Trophoblast cell (in vitro differentiated cells and primary cell): ENCODE results near the gene DMXL2.

Experiments used
- DNase-seq, 2 donors: peaks; one replicate each; pipeline ENCODE4 v3.0.0-alpha.2; 2016
- H2AFZ ChIP-seq: 2 replicates; pipeline ENCODE4 v1.6.1; 2013; ENCODE audit warnings: low read length, moderate library complexity, mild to moderate bottlenecking; ENCODE audit not compliant: insufficient read depth, poor library complexity
- H2AK5ac ChIP-seq: 2 replicates; pipeline ENCODE4 v1.6.1; 2013; ENCODE audit warnings: mild to moderate bottlenecking, low read length
- H2BK120ac ChIP-seq: 2 replicates; pipeline ENCODE4 v1.6.1; 2013; ENCODE audit warnings: low read length, mild to moderate bottlenecking, moderate library complexity; ENCODE audit not compliant: insufficient read depth, poor library complexity
- H2BK12ac ChIP-seq: 2 replicates; pipeline ENCODE4 v1.6.1; 2013; ENCODE audit warnings: mild to moderate bottlenecking, low read length, moderate library complexity
- H2BK5ac ChIP-seq: 2 replicates; pipeline ENCODE4 v1.6.1; 2013; ENCODE audit warnings: low read length, low read depth, moderate library complexity, mild to moderate bottlenecking; ENCODE audit not compliant: poor library complexity
- H3K14ac ChIP-seq: 2 replicates; pipeline ENCODE4 v1.6.1; 2013; ENCODE audit warnings: mild to moderate bottlenecking, low read length
- H3K18ac ChIP-seq: 2 replicates; pipeline ENCODE4 v1.6.1; 2013; ENCODE audit warnings: mild to moderate bottlenecking, low read length
- H3K23ac ChIP-seq: 2 replicates; pipeline ENCODE4 v1.6.1; 2013; ENCODE audit warnings: low read length
- H3K27ac ChIP-seq: 2 replicates; pipeline ENCODE4 v1.5.1; 2013; ENCODE audit warnings: low read depth, mild to moderate bottlenecking, inconsistent platforms, low read length, moderate library complexity
- H3K27me3 ChIP-seq: 2 replicates; pipeline ENCODE4 v1.6.1; 2013; ENCODE audit warnings: inconsistent platforms, mild to moderate bottlenecking, low read length, moderate library complexity; ENCODE audit not compliant: insufficient read depth
- H3K36me3 ChIP-seq, 2 experiments: 1 replicate in 1 of 2; 2 replicates in 1 of 2; pipeline ENCODE4 v1.6.1; 2013; ENCODE audit warnings: low read length in 2 of 2, mild to moderate bottlenecking in 2 of 2, moderate library complexity in 1 of 2; ENCODE audit not compliant: insufficient read depth in 2 of 2, control insufficient read depth in 1 of 2
- H3K4ac ChIP-seq: 2 replicates; pipeline ENCODE4 v1.6.1; 2013; ENCODE audit warnings: low read depth, mild to moderate bottlenecking, low read length, moderate library complexity
- H3K4me1 ChIP-seq, 2 experiments: 1 replicate in 1 of 2; 2 replicates in 1 of 2; pipeline ENCODE4 v1.6.1; 2013; ENCODE audit warnings: low read length in 2 of 2, mild to moderate bottlenecking in 2 of 2, moderate library complexity in 1 of 2; ENCODE audit not compliant: insufficient read depth in 2 of 2, control insufficient read depth in 1 of 2
- H3K4me2 ChIP-seq: 2 replicates; pipeline ENCODE4 v1.6.1; 2013; ENCODE audit warnings: inconsistent platforms, mild to moderate bottlenecking, low read length, moderate library complexity
- H3K4me3 ChIP-seq: 2 replicates; pipeline ENCODE4 v1.5.1; 2013; ENCODE audit warnings: mild to moderate bottlenecking, low read depth, low read length, inconsistent platforms
- H3K79me1 ChIP-seq: one replicate; pipeline ENCODE4 v1.6.1; 2013; ENCODE audit warnings: low read length
- H3K79me2 ChIP-seq: 2 replicates; pipeline ENCODE4 v1.6.1; 2013; ENCODE audit warnings: low read length, mild to moderate bottlenecking; ENCODE audit not compliant: control insufficient read depth, insufficient read depth, poor library complexity
- H3K9ac ChIP-seq: 2 replicates; pipeline ENCODE4 v1.6.1; 2013; ENCODE audit warnings: mild to moderate bottlenecking, low read length
- H3K9me3 ChIP-seq: 2 replicates; pipeline ENCODE4 v1.6.1; 2013; ENCODE audit warnings: low read depth, mild to moderate bottlenecking, control low read depth, inconsistent platforms, low read length; ENCODE audit not compliant: insufficient read depth
- H4K12ac ChIP-seq: 2 replicates; pipeline ENCODE4 v1.6.1; 2013; ENCODE audit warnings: low read depth, mild to moderate bottlenecking, low read length, moderate library complexity
- H4K8ac ChIP-seq: 2 replicates; pipeline ENCODE4 v1.6.1; 2013; ENCODE audit warnings: low read depth, mild to moderate bottlenecking, low read length, moderate library complexity
- H4K91ac ChIP-seq: one replicate; pipeline ENCODE4 v1.6.1; 2013; ENCODE audit warnings: low read depth, mild to moderate bottlenecking, low read length, moderate library complexity
- WGBS: extraction: QIAGEN DNeasy Blood & Tissue Kit; methylation state at CpG from one replicate; pipeline ENCODE4 v1.1.7; 2013; ENCODE audit warnings: missing lambda C conversion rate; ENCODE audit not compliant: insufficient read length, insufficient coverage; ENCODE audit errors: extremely low coverage; 5-methylcytosine and 5-hydroxymethylcytosine counted together

Gene DMXL2

DNA sequence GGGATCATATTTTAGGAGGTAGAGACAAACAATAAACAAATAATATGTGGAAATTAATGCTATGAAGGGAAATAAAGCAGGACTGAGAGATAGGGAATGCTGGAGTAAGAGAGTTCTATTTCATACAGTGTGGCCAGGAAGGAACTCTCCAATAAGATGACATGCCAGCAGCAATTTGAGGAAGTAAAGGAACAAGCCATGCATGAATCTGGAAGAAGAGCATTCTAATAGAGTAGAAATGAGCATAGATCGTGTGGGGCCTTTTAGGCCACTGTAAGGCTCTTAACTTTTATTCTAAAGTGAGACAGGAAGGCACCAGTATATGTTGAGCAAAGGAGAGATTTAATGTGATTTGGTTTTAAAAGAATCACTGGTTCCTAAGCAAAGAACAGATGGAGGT, 126.3 kb downstream of the DMXL2 start:
- H4K8ac ChIP-seq, result no peak overlapping the region

DNA sequence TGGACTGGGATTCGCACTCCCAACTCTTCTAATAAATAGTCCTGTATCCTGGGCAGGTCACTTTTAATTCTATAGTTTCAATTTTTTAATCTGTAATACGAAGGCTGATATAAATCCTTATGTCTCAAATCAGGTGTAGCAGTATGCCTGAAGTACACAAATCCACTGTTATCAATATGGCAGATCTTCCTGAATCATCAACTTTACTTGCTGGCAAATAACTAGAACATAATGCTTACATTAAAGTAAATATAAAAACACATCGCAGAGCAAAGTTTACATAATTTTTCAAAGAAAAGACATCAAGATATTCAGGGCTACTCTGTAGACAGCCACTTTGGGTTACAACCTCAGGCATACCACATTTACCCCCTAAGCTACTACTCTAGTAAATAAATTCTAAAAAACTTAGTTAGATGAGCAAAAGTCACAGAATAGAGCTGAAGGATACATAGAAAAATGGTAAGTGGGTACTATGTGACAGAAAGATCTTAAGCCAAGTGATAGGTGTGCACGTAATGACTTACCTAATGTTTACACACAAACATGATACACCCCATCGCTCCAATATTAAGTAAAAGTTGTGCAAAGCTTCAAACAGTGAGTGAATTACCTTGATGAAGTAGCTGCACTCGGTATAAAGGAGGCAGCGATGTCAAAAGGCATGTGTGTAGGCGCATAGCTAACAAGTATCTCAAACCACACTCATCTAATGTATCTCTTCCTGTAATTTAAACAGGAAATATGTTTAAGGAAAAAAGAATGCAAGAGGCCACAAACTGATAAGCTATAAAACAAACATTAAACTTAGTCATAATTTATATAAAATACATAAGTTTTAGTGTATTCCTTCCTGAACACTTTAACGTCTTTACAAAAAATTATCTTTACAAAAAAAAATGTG, 127.9 kb downstream of the DMXL2 start:
- DNase-seq, result no peak
- H4K12ac ChIP-seq, result no peak overlapping the region
- H3K4me1 ChIP-seq, result no peaks in the 10 kb centered on the region
- no peak overlapping the region for H2AK5ac ChIP-seq
- H4K91ac ChIP-seq, result no peak overlapping the region
- no peaks in the 10 kb centered on the region for H3K27me3 ChIP-seq
- no peak overlapping the region for H3K4me3 ChIP-seq
- peaks cover 0 to 1% of the 10 kb centered on the region in 2 experiments for H3K36me3 ChIP-seq
- no peak overlapping the region for H2BK12ac ChIP-seq
- H3K9me3 ChIP-seq, result no peaks in the 10 kb centered on the region
- H4K8ac ChIP-seq, result no peak overlapping the region
- H3K18ac ChIP-seq, result no peak overlapping the region
- WGBS, result no CpG with 5 or more reads among the region's 9 CpGs
- no peak overlapping the region for H3K23ac ChIP-seq
- H2AFZ ChIP-seq, result no peak overlapping the region
- no peak overlapping the region for H3K4me2 ChIP-seq
- no peak overlapping the region for H2BK5ac ChIP-seq
- H3K14ac ChIP-seq, result no peak overlapping the region
- H3K4ac ChIP-seq, result no peak overlapping the region
- no peaks in the 10 kb centered on the region for H3K79me2 ChIP-seq
- H3K27ac ChIP-seq, result no peak overlapping the region
- no peak overlapping the region for H2BK120ac ChIP-seq
- H3K79me1 ChIP-seq, result no peaks in the 10 kb centered on the region
- no peak overlapping the region for H3K9ac ChIP-seq

More for the DNA sequence above, 126.3 kb downstream of the DMXL2 start:
- H3K79me2 ChIP-seq, result no peaks in the 10 kb centered on the region
- no peak overlapping the region for H3K9ac ChIP-seq
- no peak overlapping the region for H3K18ac ChIP-seq
- H4K12ac ChIP-seq, result no peak overlapping the region
- no peak overlapping the region for H3K4me3 ChIP-seq
- H2AK5ac ChIP-seq, result no peak overlapping the region
- no peak overlapping the region for H3K4me2 ChIP-seq
- H2AFZ ChIP-seq, result no peak overlapping the region
- no CpG with 5 or more reads among the region's 1 CpG for WGBS
- DNase-seq, result no peak
- no peak overlapping the region for H2BK120ac ChIP-seq
- peaks cover 0 to 1% of the 10 kb centered on the region in 2 experiments for H3K36me3 ChIP-seq
- no peak overlapping the region for H3K14ac ChIP-seq
- no peaks in the 10 kb centered on the region for H3K4me1 ChIP-seq
- no peak overlapping the region for H4K91ac ChIP-seq
- no peaks in the 10 kb centered on the region for H3K27me3 ChIP-seq
- H3K4ac ChIP-seq, result no peak overlapping the region
- H3K23ac ChIP-seq, result no peak overlapping the region
- H3K79me1 ChIP-seq, result no peaks in the 10 kb centered on the region
- no peak overlapping the region for H3K27ac ChIP-seq
- H2BK5ac ChIP-seq, result no peak overlapping the region
- H2BK12ac ChIP-seq, result no peak overlapping the region
- H3K9me3 ChIP-seq, result no peaks in the 10 kb centered on the region

DNA sequence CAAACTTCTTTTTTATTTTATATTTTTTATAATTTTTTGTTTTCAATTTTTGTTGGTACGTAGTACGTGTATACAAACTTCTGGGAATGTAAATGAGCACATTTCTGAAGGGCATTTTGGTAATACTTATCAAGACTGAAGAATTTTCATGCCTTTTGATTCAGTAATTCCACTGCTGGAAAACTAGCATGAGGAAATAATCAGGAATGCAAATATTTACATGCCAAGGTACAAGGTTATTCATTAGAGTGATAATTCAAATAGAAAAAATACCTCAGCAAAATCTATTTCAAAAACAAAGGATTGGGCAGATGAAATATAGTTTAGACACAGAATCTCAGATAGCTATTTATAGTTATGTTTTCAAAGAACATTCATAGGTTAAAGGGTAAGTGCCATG, 128.7 kb downstream of the DMXL2 start:
- no peak for DNase-seq
- Histone ChIP-seq H3K9ac (no peak overlapping the region), H3K18ac (no peak overlapping the region), H2BK120ac (no peak overlapping the region), H3K4me3 (no peak overlapping the region), H2BK5ac (no peak overlapping the region), H3K9me3 (no peaks in the 10 kb centered on the region), H3K36me3 (peaks cover 0 to 1% of the 10 kb centered on the region in 2 experiments), H3K27me3 (no peaks in the 10 kb centered on the region), H4K91ac (no peak overlapping the region), H3K27ac (no peak overlapping the region), H2AK5ac (no peak overlapping the region), H2BK12ac (no peak overlapping the region), H3K79me1 (no peaks in the 10 kb centered on the region), H3K4me1 (no peaks in the 10 kb centered on the region), H3K14ac (no peak overlapping the region), H3K23ac (no peak overlapping the region), H3K79me2 (no peaks in the 10 kb centered on the region), H3K4me2 (no peak overlapping the region), H2AFZ (no peak overlapping the region), H3K4ac (no peak overlapping the region), H4K12ac (no peak overlapping the region), H4K8ac (no peak overlapping the region)
- WGBS, result no CpG with 5 or more reads among the region's 2 CpGs

DNA sequence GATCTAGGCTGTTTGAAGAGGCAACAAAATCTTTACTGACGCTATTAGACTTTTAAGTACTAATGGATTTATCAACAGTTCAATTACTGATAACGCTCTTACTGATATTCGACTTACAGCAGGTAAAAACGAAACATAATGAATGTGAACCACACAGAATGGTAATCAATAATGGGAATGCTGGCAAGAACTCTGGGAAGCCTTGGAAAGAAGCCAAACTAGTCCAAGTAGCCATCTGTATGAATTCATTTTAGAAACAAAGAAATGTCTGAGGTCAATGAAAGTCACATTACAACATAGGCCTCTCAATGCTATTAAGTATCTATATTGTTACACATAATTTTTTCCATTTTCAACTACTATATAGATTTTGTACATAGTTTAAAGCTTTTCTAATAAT, 130.0 kb downstream of the DMXL2 start:
- no peak overlapping the region for H2AFZ ChIP-seq
- H3K4me1 ChIP-seq, result no peaks in the 10 kb centered on the region
- no peak overlapping the region for H3K27ac ChIP-seq
- H4K12ac ChIP-seq, result no peak overlapping the region
- no peak overlapping the region for H3K9ac ChIP-seq
- no CpG with 5 or more reads among the region's 4 CpGs for WGBS
- H4K8ac ChIP-seq, result no peak overlapping the region
- H3K4me3 ChIP-seq, result no peak overlapping the region
- H3K27me3 ChIP-seq, result no peaks in the 10 kb centered on the region
- H3K18ac ChIP-seq, result no peak overlapping the region
- H3K14ac ChIP-seq, result no peak overlapping the region
- H3K23ac ChIP-seq, result no peak overlapping the region
- no peak overlapping the region for H3K4me2 ChIP-seq
- no peaks in the 10 kb centered on the region for H3K36me3 ChIP-seq
- no peaks in the 10 kb centered on the region for H3K9me3 ChIP-seq
- no peak overlapping the region for H2BK12ac ChIP-seq
- no peak overlapping the region for H2AK5ac ChIP-seq
- H4K91ac ChIP-seq, result no peak overlapping the region
- no peaks in the 10 kb centered on the region for H3K79me2 ChIP-seq
- no peaks in the 10 kb centered on the region for H3K79me1 ChIP-seq
- DNase-seq, result no peak
- H3K4ac ChIP-seq, result no peak overlapping the region
- no peak overlapping the region for H2BK120ac ChIP-seq
- no peak overlapping the region for H2BK5ac ChIP-seq
